ENCODE measurements around the gene DDX49.

Gene DDX49

GRCh38 chr19:18966307-18966706 lies 46.8 kb downstream of the DDX49 start:
- H3K4me3 ChIP-seq (ENCODE audit: low read depth, low read length), result no peak overlapping the region
- no peaks in the 10 kb centered on the region for H3K9me3 ChIP-seq (ENCODE audit: control insufficient read depth, insufficient read depth, low read depth, low read length)
- no peaks in the 10 kb centered on the region for H3K36me3 ChIP-seq (ENCODE audit: control insufficient read depth, insufficient read depth, low read length)
- H3K4me1 ChIP-seq (ENCODE audit: control insufficient read depth, insufficient read depth, low read length), result peaks cover 6% of the 10 kb centered on the region; the same call in 1 of the 2 replicates
- H3K27me3 ChIP-seq (ENCODE audit: control insufficient read depth, insufficient read depth, low read length), result peaks cover 6% of the 10 kb centered on the region; the same call in 1 of the 2 replicates
- H3K27ac ChIP-seq (ENCODE audit: low read depth, low read length), result no peak overlapping the region
- H3K9ac ChIP-seq (ENCODE audit: low read length), result no peak overlapping the region

GRCh38 chr19:18967358-18968146 lies 48.0 kb downstream of the DDX49 start:
- Histone ChIP-seq H3K9ac (ENCODE audit: low read length) (no peak overlapping the region), H3K4me3 (ENCODE audit: low read depth, low read length) (no peak overlapping the region), H3K4me1 (ENCODE audit: control insufficient read depth, insufficient read depth, low read length) (0 out of 2 replicates have a peak, but pooled peaks cover 3% of the 10 kb centered on the region), H3K27me3 (ENCODE audit: control insufficient read depth, insufficient read depth, low read length) (no peaks in the 10 kb centered on the region), H3K27ac (ENCODE audit: low read depth, low read length) (no peak overlapping the region), H3K36me3 (ENCODE audit: control insufficient read depth, insufficient read depth, low read length) (no peaks in the 10 kb centered on the region), H3K9me3 (ENCODE audit: control insufficient read depth, insufficient read depth, low read depth, low read length) (no peaks in the 10 kb centered on the region)

- H3K4me3 ChIP-seq (ENCODE audit: low read depth, low read length), result no peak overlapping the region
- no peaks in the 10 kb centered on the region for H3K9me3 ChIP-seq (ENCODE audit: control insufficient read depth, insufficient read depth, low read depth, low read length)
- H3K36me3 ChIP-seq (ENCODE audit: control insufficient read depth, insufficient read depth, low read length), result no peaks in the 10 kb centered on the region
- no peaks in the 10 kb centered on the region for H3K27me3 ChIP-seq (ENCODE audit: control insufficient read depth, insufficient read depth, low read length)
- no peak overlapping the region for H3K27ac ChIP-seq (ENCODE audit: low read depth, low read length)
- 0 out of 2 replicates have a peak, but pooled peaks cover 3% of the 10 kb centered on the region for H3K4me1 ChIP-seq (ENCODE audit: control insufficient read depth, insufficient read depth, low read length)
- no peak overlapping the region for H3K9ac ChIP-seq (ENCODE audit: low read length)
Observed at GRCh38 chr19:18969931-18970659, 50.6 kb downstream of the DDX49 start.

GRCh38 chr19:18972301-18972811 lies 52.8 kb downstream of the DDX49 start:
- Histone ChIP-seq H3K27ac (ENCODE audit: low read depth, low read length) (no peak overlapping the region), H3K36me3 (ENCODE audit: control insufficient read depth, insufficient read depth, low read length) (no peaks in the 10 kb centered on the region), H3K4me1 (ENCODE audit: control insufficient read depth, insufficient read depth, low read length) (0 out of 2 replicates have a peak, but pooled peaks cover 1% of the 10 kb centered on the region), H3K27me3 (ENCODE audit: control insufficient read depth, insufficient read depth, low read length) (no peaks in the 10 kb centered on the region), H3K4me3 (ENCODE audit: low read depth, low read length) (no peak overlapping the region), H3K9me3 (ENCODE audit: control insufficient read depth, insufficient read depth, low read depth, low read length) (no peaks in the 10 kb centered on the region), H3K9ac (ENCODE audit: low read length) (no peak overlapping the region)

- no peak overlapping the region for H3K27ac ChIP-seq (ENCODE audit: low read depth, low read length)
Observed at GRCh38 chr19:18972851-18973250, 53.3 kb downstream of the DDX49 start.

GRCh38 chr19:18975011-18975410 lies 55.5 kb downstream of the DDX49 start:
- no peaks in the 10 kb centered on the region for H3K4me1 ChIP-seq (ENCODE audit: control insufficient read depth, insufficient read depth, low read length)
- no peak overlapping the region for H3K27ac ChIP-seq (ENCODE audit: low read depth, low read length)

More at GRCh38 chr19:18972851-18973250, 53.3 kb downstream of the DDX49 start:
- Histone ChIP-seq H3K4me1 (ENCODE audit: control insufficient read depth, insufficient read depth, low read length) (no peaks in the 10 kb centered on the region), H3K27me3 (ENCODE audit: control insufficient read depth, insufficient read depth, low read length) (no peaks in the 10 kb centered on the region), H3K9ac (ENCODE audit: low read length) (no peak overlapping the region), H3K9me3 (ENCODE audit: control insufficient read depth, insufficient read depth, low read depth, low read length) (no peaks in the 10 kb centered on the region), H3K36me3 (ENCODE audit: control insufficient read depth, insufficient read depth, low read length) (no peaks in the 10 kb centered on the region), H3K4me3 (ENCODE audit: low read depth, low read length) (no peak overlapping the region)

GRCh38 chr19:18975869-18976268 lies 56.4 kb downstream of the DDX49 start:
- Histone ChIP-seq H3K4me3 (ENCODE audit: low read depth, low read length) (no peak overlapping the region), H3K27ac (ENCODE audit: low read depth, low read length) (no peak overlapping the region), H3K9me3 (ENCODE audit: control insufficient read depth, insufficient read depth, low read depth, low read length) (no peaks in the 10 kb centered on the region), H3K27me3 (ENCODE audit: control insufficient read depth, insufficient read depth, low read length) (no peaks in the 10 kb centered on the region), H3K36me3 (ENCODE audit: control insufficient read depth, insufficient read depth, low read length) (no peaks in the 10 kb centered on the region), H3K9ac (ENCODE audit: low read length) (no peak overlapping the region), H3K4me1 (ENCODE audit: control insufficient read depth, insufficient read depth, low read length) (no peaks in the 10 kb centered on the region)

More at GRCh38 chr19:18975011-18975410, 55.5 kb downstream of the DDX49 start:
- Histone ChIP-seq H3K36me3 (ENCODE audit: control insufficient read depth, insufficient read depth, low read length) (no peaks in the 10 kb centered on the region), H3K4me3 (ENCODE audit: low read depth, low read length) (no peak overlapping the region), H3K27me3 (ENCODE audit: control insufficient read depth, insufficient read depth, low read length) (no peaks in the 10 kb centered on the region), H3K9me3 (ENCODE audit: control insufficient read depth, insufficient read depth, low read depth, low read length) (no peaks in the 10 kb centered on the region), H3K9ac (ENCODE audit: low read length) (no peak overlapping the region)
